H9 (cell line): Measurements from ENCODE around the gene FAM174C. TPM values are rescaled to one million over a fixed set of nuclear protein-coding genes. Genes with fewer than 3 reads are reported as not detected.

Experiments
- DNase-seq: peaks from one replicate; pipeline ENCODE4 v3.0.0-alpha.2; 2017
- H2AFZ ChIP-seq: one replicate; pipeline ENCODE4 v1.6.1; 2013; ENCODE audit warnings: mild to moderate bottlenecking, low read length, control low read depth, moderate library complexity
- H2AK5ac ChIP-seq: 2 replicates; pipeline ENCODE4 v1.6.1; 2013; ENCODE audit warnings: low read length, control low read depth, mixed read lengths; ENCODE audit not compliant: insufficient read length
- H2BK120ac ChIP-seq: one replicate; pipeline ENCODE4 v1.6.1; 2013; ENCODE audit warnings: low read depth, mild to moderate bottlenecking, low read length, control low read depth, inconsistent platforms; ENCODE audit not compliant: poor library complexity, severe bottlenecking
- H2BK12ac ChIP-seq: 2 replicates; pipeline ENCODE4 v1.6.1; 2013; ENCODE audit warnings: low read length, control low read depth, mixed read lengths, low read depth; ENCODE audit not compliant: insufficient read length
- H2BK15ac ChIP-seq: 2 replicates; pipeline ENCODE4 v1.6.1; 2013; ENCODE audit warnings: low read depth, low read length, control low read depth
- H2BK20ac ChIP-seq: one replicate; pipeline ENCODE4 v1.6.1; 2013; ENCODE audit warnings: low read depth, mild to moderate bottlenecking, low read length, control low read depth, inconsistent platforms; ENCODE audit not compliant: poor library complexity, severe bottlenecking
- H2BK5ac ChIP-seq: 2 replicates; pipeline ENCODE4 v1.6.1; 2013; ENCODE audit warnings: low read length, control low read depth, mixed read lengths; ENCODE audit not compliant: insufficient read length
- H3K14ac ChIP-seq: 2 replicates; pipeline ENCODE4 v1.6.1; 2013; ENCODE audit warnings: low read length, control low read depth; ENCODE audit not compliant: insufficient read depth
- H3K18ac ChIP-seq: 2 replicates; pipeline ENCODE4 v1.6.1; 2013; ENCODE audit warnings: low read depth, mild to moderate bottlenecking, mixed read lengths, low read length, control low read depth; ENCODE audit not compliant: insufficient read length
- H3K23ac ChIP-seq: 2 replicates; pipeline ENCODE4 v1.6.1; 2013; ENCODE audit warnings: low read length, control low read depth, mixed read lengths, low read depth; ENCODE audit not compliant: insufficient read length
- H3K23me2 ChIP-seq: 2 replicates; pipeline ENCODE4 v1.6.1; 2013; ENCODE audit warnings: low read depth, mild to moderate bottlenecking, mixed read lengths, low read length, control low read depth; ENCODE audit not compliant: insufficient read length, poor library complexity, severe bottlenecking
- H3K27ac ChIP-seq: 2 replicates; pipeline ENCODE4 v1.5.1; 2013; ENCODE audit warnings: low read length, control low read depth, mixed read lengths, low read depth; ENCODE audit not compliant: insufficient read length
- H3K27me3 ChIP-seq: 2 replicates; pipeline ENCODE4 v1.6.1; 2013; ENCODE audit warnings: low read length, control low read depth, inconsistent platforms; ENCODE audit not compliant: insufficient read depth
- H3K4ac ChIP-seq: 2 replicates; pipeline ENCODE4 v1.6.1; 2013; ENCODE audit warnings: low read depth, mild to moderate bottlenecking, control low read depth, inconsistent platforms, low read length, moderate library complexity
- H3K4me1 ChIP-seq: 2 replicates; pipeline ENCODE4 v1.6.1; 2013; ENCODE audit warnings: low read length, control low read depth, inconsistent platforms; ENCODE audit not compliant: insufficient read depth
- H3K4me2 ChIP-seq: 2 replicates; pipeline ENCODE4 v1.6.1; 2013; ENCODE audit warnings: low read length, control low read depth, mixed read lengths; ENCODE audit not compliant: insufficient read length, insufficient read depth
- H3K56ac ChIP-seq: 2 replicates; pipeline ENCODE4 v1.6.1; 2013; ENCODE audit warnings: low read depth, mild to moderate bottlenecking, mixed read lengths, low read length, control low read depth; ENCODE audit not compliant: insufficient read length
- H3K79me1 ChIP-seq: 2 replicates; pipeline ENCODE4 v1.6.1; 2013; ENCODE audit warnings: low read depth, mild to moderate bottlenecking, moderate library complexity, low read length, control low read depth, inconsistent platforms; ENCODE audit not compliant: insufficient read depth, poor library complexity, severe bottlenecking
- H3K79me2 ChIP-seq: 2 replicates; pipeline ENCODE4 v1.6.1; 2013; ENCODE audit warnings: low read length, control low read depth, inconsistent platforms; ENCODE audit not compliant: insufficient read depth
- H3K9ac ChIP-seq: 2 replicates; pipeline ENCODE4 v1.6.1; 2013; ENCODE audit warnings: low read length, control low read depth, mixed read lengths; ENCODE audit not compliant: insufficient read length; ENCODE audit errors: extremely low read depth
- H3K9me3 ChIP-seq: one replicate; pipeline ENCODE4 v1.6.1; 2013; ENCODE audit warnings: low read depth, low read length, inconsistent platforms; ENCODE audit not compliant: control insufficient read depth
- H3T11ph ChIP-seq: one replicate; pipeline ENCODE4 v1.6.1; 2013; ENCODE audit warnings: mild to moderate bottlenecking, low read length, control low read depth, inconsistent platforms
- H4K20me1 ChIP-seq: one replicate; pipeline ENCODE4 v1.6.1; 2013; ENCODE audit not compliant: control insufficient read depth, insufficient read length, insufficient read depth
- H4K5ac ChIP-seq: 2 replicates; pipeline ENCODE4 v1.6.1; 2013; ENCODE audit warnings: low read depth, mild to moderate bottlenecking, mixed read lengths, low read length, control low read depth; ENCODE audit not compliant: insufficient read length
- H4K8ac ChIP-seq: replicated peaks from 2 replicates; pipeline ENCODE4 v1.6.1; 2013; ENCODE audit warnings: low read length, control low read depth, mixed read lengths, low read depth; ENCODE audit not compliant: insufficient read length
- H4K91ac ChIP-seq: 2 replicates; pipeline ENCODE4 v1.6.1; 2013; ENCODE audit warnings: low read depth, mild to moderate bottlenecking, moderate library complexity, mixed read lengths, low read length, control low read depth; ENCODE audit not compliant: insufficient read length
- H3K27ac Mint-ChIP-seq, 3 experiments: 2 replicates in 2 of 3; 3 replicates in 1 of 3; pipeline ENCODE4 v1.8.0; 2020 to 2021; ENCODE audit warnings: mixed read lengths in 3 of 3, mild to moderate bottlenecking in 1 of 3, moderate library complexity in 1 of 3
- H3K27me3 Mint-ChIP-seq: 2 replicates; pipeline ENCODE4 v1.8.0; 2021; ENCODE audit warnings: low read depth, mild to moderate bottlenecking, moderate library complexity, mixed read lengths
- H3K36me3 Mint-ChIP-seq, 3 experiments: 2 replicates in 2 of 3; 3 replicates in 1 of 3; pipeline ENCODE4 v1.8.0; 2020 to 2021; ENCODE audit warnings: low read depth in 3 of 3, mixed read lengths in 3 of 3; ENCODE audit not compliant: insufficient read depth in 1 of 3
- H3K4me1 Mint-ChIP-seq, 2 experiments: 2 replicates each; pipeline ENCODE4 v1.8.0; 2020; ENCODE audit warnings: mixed read lengths in 2 of 2
- H3K4me3 Mint-ChIP-seq, 2 experiments: 2 replicates in 1 of 2; 3 replicates in 1 of 2; pipeline ENCODE4 v1.8.0; 2020 to 2021; ENCODE audit warnings: mild to moderate bottlenecking in 2 of 2, mixed read lengths in 2 of 2, moderate library complexity in 1 of 2
- H3K9me3 Mint-ChIP-seq, 2 experiments: 2 replicates in 1 of 2; 3 replicates in 1 of 2; pipeline ENCODE4 v1.8.0; 2020; ENCODE audit warnings: mild to moderate bottlenecking in 2 of 2, mixed read lengths in 2 of 2, moderate library complexity in 1 of 2
- WGBS: extraction: QIAGEN DNeasy Blood & Tissue Kit; methylation state at CpG from one replicate; pipeline ENCODE4 v1.1.7; 2013; ENCODE audit warnings: missing lambda C conversion rate, low lambda C conversion rate, mixed read lengths; ENCODE audit not compliant: insufficient read length; ENCODE audit errors: extremely low coverage; 5-methylcytosine and 5-hydroxymethylcytosine counted together
- total RNA-seq: library from RNA; stranded (reverse); gene quantifications from 2 replicates; pipeline ENCODE4 v1.2.1, GENCODE V29; 2021
- TF ChIP-seq, protein P1 (sequence below): fragments of 200-600 bp; sonication (generic); conservative IDR thresholded peaks from 3 replicates; pipeline ENCODE4 v1.8.0; 2021; ENCODE audit warnings: antibody characterized with exemption, mild to moderate bottlenecking

The FAM174C gene
- total RNA-seq, 1 experiment from 2014 or later: 63.0 TPM

DNA sequence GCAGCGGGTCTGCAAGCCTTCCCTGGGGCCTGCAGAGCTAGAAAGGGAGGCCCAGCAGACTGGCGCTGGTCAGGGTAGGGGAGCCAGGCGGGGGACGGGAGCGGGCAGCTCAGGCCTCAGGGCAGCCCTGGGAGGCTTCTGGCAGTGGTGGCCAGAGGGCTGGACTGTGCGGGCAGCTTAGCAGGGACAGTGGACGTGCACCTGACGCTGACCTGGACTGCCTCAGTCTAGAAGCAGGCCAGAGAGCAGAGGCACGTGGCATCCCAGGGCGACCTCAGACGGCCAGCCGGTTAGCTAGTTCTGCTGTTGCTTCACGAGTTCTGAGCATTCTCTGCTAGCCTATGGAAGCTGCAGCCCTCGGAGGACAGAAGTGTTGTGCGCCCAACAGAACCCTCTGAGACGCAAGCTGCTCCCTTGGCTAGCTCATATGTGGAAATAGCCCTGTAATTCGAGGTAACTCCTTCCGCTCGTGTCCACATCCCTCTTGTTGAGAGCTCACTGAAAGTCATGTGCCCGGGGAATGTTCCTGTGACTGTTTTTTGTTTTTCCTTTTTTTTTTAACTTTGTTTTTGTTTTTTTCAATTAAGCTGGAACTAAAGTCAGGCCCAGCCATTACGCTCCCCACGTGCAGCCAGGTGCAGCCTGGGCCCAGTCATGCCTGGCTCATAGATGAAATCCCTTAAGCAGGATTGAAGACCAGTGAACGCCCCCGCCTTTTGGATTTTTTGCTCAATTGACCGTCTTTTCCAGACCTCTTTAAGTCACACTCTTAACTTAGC, 1.9 kb upstream of the FAM174C start:
- peaks cover 41 to 49% of the 10 kb centered on the region in 2 experiments for H3K4me1 Mint-ChIP-seq
- H3K4me2 ChIP-seq: peak overlapping the region; percentile 2
- H3K9ac ChIP-seq: no peak overlapping the region

More for the DNA sequence above, 1.9 kb upstream of the FAM174C start:
- no peaks in the 10 kb centered on the region for H3K27me3 ChIP-seq
- peaks cover 16% of the 10 kb centered on the region for H3K23me2 ChIP-seq
- H3K4me1 ChIP-seq: no peaks in the 10 kb centered on the region; the same call in 1 of the 2 replicates
- no peak overlapping the region for H3K27ac ChIP-seq
- H2BK120ac ChIP-seq: no peak overlapping the region
- Mint-ChIP-seq H3K27me3 (peaks cover 3% of the 10 kb centered on the region), H3K9me3 (no peaks in the 10 kb centered on the region), H3K27ac (peak overlapping the region; percentile 86 to 96 (median 93); a peak in 5 of 7 replicates), H3K4me3 (peak overlapping the region; percentile 30 to 40), H3K36me3 (peaks cover 36 to 65% (median 54%) of the 10 kb centered on the region in 3 experiments)
- TF ChIP-seq, protein P1, sequence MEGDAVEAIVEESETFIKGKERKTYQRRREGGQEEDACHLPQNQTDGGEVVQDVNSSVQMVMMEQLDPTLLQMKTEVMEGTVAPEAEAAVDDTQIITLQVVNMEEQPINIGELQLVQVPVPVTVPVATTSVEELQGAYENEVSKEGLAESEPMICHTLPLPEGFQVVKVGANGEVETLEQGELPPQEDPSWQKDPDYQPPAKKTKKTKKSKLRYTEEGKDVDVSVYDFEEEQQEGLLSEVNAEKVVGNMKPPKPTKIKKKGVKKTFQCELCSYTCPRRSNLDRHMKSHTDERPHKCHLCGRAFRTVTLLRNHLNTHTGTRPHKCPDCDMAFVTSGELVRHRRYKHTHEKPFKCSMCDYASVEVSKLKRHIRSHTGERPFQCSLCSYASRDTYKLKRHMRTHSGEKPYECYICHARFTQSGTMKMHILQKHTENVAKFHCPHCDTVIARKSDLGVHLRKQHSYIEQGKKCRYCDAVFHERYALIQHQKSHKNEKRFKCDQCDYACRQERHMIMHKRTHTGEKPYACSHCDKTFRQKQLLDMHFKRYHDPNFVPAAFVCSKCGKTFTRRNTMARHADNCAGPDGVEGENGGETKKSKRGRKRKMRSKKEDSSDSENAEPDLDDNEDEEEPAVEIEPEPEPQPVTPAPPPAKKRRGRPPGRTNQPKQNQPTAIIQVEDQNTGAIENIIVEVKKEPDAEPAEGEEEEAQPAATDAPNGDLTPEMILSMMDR: no peak
- H3K79me2 ChIP-seq: peaks cover 4% of the 10 kb centered on the region; the same call in 1 of the 2 replicates
- no peak overlapping the region for H2BK20ac ChIP-seq
- DNase-seq: no peak
- H3K18ac ChIP-seq: no peak overlapping the region
- no CpG with 5 or more reads among the region's 25 CpGs for WGBS
- H4K5ac ChIP-seq: no peak overlapping the region
- H4K91ac ChIP-seq: no peak overlapping the region
- H3K4ac ChIP-seq: no peak overlapping the region
- no peak overlapping the region for H3K14ac ChIP-seq
- no peak overlapping the region for H2BK15ac ChIP-seq
- H3K9me3 ChIP-seq: no peaks in the 10 kb centered on the region
- H2AFZ ChIP-seq: no peak overlapping the region
- no peaks in the 10 kb centered on the region for H4K20me1 ChIP-seq
- no peak overlapping the region for H3K23ac ChIP-seq
- peaks cover 9% of the 10 kb centered on the region for H3K79me1 ChIP-seq
- no peak overlapping the region for H2AK5ac ChIP-seq
- no peak overlapping the region for H4K8ac ChIP-seq
- H3K56ac ChIP-seq: no peak overlapping the region
- H2BK12ac ChIP-seq: no peak overlapping the region
- no peak overlapping the region for H2BK5ac ChIP-seq
- H3T11ph ChIP-seq: no peak overlapping the region
